CD14-positive monocyte (primary cell): Measurements from ENCODE around the gene EPHB6. TPM values are rescaled to one million over a fixed set of nuclear protein-coding genes. Genes with fewer than 3 reads are reported as not detected.

Source experiments
- DNase-seq, 3 donors: peaks; one replicate each; pipeline ENCODE4 v3.0.0-alpha.2; 2011 to 2022
- H2AFZ ChIP-seq: 2 replicates; pipeline ENCODE4 v1.6.0; 2012; ENCODE audit warnings: mild to moderate bottlenecking, low read depth, low read length, inconsistent platforms; ENCODE audit not compliant: insufficient read depth, poor library complexity, severe bottlenecking
- H3K27ac ChIP-seq, 2 donors: 1 replicate in 1 of 2; 2 replicates in 1 of 2; pipeline ENCODE4 v1.5.1; 2012 to 2013; ENCODE audit warnings: low read length in 2 of 2, control low read depth in 1 of 2, inconsistent platforms in 1 of 2, low read depth in 1 of 2, mild to moderate bottlenecking in 1 of 2
- H3K27me3 ChIP-seq, 2 donors: one replicate each; pipeline versions ENCODE4 v1.6.0 to v1.6.1; 2011 to 2013; ENCODE audit warnings: low read length in 2 of 2; ENCODE audit not compliant: control insufficient read depth in 2 of 2, insufficient read depth in 2 of 2
- H3K36me3 ChIP-seq, 2 donors: replicated peaks in 1 of 2; 1 replicate in 1 of 2; 2 replicates in 1 of 2; pipeline versions ENCODE4 v1.5.1 to v1.6.1; 2012 to 2013; ENCODE audit warnings: low read length in 2 of 2, control low read depth in 1 of 2, inconsistent platforms in 1 of 2, mild to moderate bottlenecking in 1 of 2; ENCODE audit not compliant: insufficient read depth in 2 of 2, control insufficient read depth in 1 of 2
- H3K4me1 ChIP-seq, 2 donors: 1 replicate in 1 of 2; 2 replicates in 1 of 2; pipeline versions ENCODE4 v1.5.1 to v1.6.1; 2012 to 2013; ENCODE audit warnings: low read length in 2 of 2, control low read depth in 1 of 2, inconsistent platforms in 1 of 2, mild to moderate bottlenecking in 1 of 2, moderate library complexity in 1 of 2; ENCODE audit not compliant: insufficient read depth in 2 of 2, control insufficient read depth in 1 of 2
- H3K4me2 ChIP-seq: replicated peaks from 2 replicates; pipeline ENCODE3; 2012; ENCODE audit warnings: low read length, moderate library complexity, mild to moderate bottlenecking; ENCODE audit not compliant: poor library complexity, severe bottlenecking; ENCODE audit errors: extremely low read depth
- H3K4me3 ChIP-seq, 3 experiments: fragments of 200-600 bp in 1 of 3; sonication (generic) in 1 of 3; replicated peaks in 1 of 3; 1 replicate in 2 of 3; 2 replicates in 1 of 3; pipeline ENCODE4 v1.5.1; 2011 to 2013; ENCODE audit warnings: low read length in 3 of 3, mild to moderate bottlenecking in 3 of 3, control low read depth in 2 of 3, low read depth in 2 of 3, inconsistent platforms in 1 of 3, moderate library complexity in 1 of 3
- H3K79me2 ChIP-seq: 2 replicates; pipeline ENCODE4 v1.6.0; 2012; ENCODE audit warnings: mild to moderate bottlenecking, control low read depth, inconsistent platforms, low read length, moderate library complexity; ENCODE audit not compliant: insufficient read depth
- H3K9ac ChIP-seq: 2 replicates; pipeline ENCODE4 v1.6.0; 2017; ENCODE audit warnings: low read length, mild to moderate bottlenecking; ENCODE audit not compliant: insufficient read depth, poor library complexity, severe bottlenecking
- H3K9me3 ChIP-seq, 2 donors: replicated peaks in 1 of 2; 1 replicate in 1 of 2; 2 replicates in 1 of 2; pipeline versions ENCODE4 v1.5.1 to v1.6.1; 2012 to 2013; ENCODE audit warnings: low read length in 2 of 2, control low read depth in 1 of 2; ENCODE audit not compliant: control insufficient read depth in 1 of 2, insufficient read depth in 1 of 2
- H4K20me1 ChIP-seq: 2 replicates; pipeline ENCODE4 v1.6.0; 2012; ENCODE audit warnings: mild to moderate bottlenecking, low read length, control low read depth, moderate library complexity; ENCODE audit not compliant: insufficient read depth
- H3K27ac Mint-ChIP-seq, 7 donors: one replicate each; pipeline ENCODE4 v1.8.0; 2020; ENCODE audit warnings: mild to moderate bottlenecking in 7 of 7, mixed read lengths in 7 of 7, moderate library complexity in 6 of 7, inconsistent platforms in 2 of 7
- H3K27me3 Mint-ChIP-seq, 3 donors: one replicate each; pipeline ENCODE4 v1.8.0; 2021 to 2022; ENCODE audit warnings: low read depth in 3 of 3, mild to moderate bottlenecking in 3 of 3, mixed read lengths in 3 of 3, moderate library complexity in 3 of 3, inconsistent platforms in 1 of 3
- H3K36me3 Mint-ChIP-seq, 2 donors: one replicate each; pipeline ENCODE4 v1.8.0; 2020; ENCODE audit warnings: mixed read lengths in 2 of 2, inconsistent platforms in 1 of 2, mild to moderate bottlenecking in 1 of 2
- H3K4me1 Mint-ChIP-seq: one replicate; pipeline ENCODE4 v1.8.0; 2020; ENCODE audit warnings: mild to moderate bottlenecking, mixed read lengths
- H3K4me3 Mint-ChIP-seq, 2 donors: one replicate each; pipeline ENCODE4 v1.8.0; 2020; ENCODE audit warnings: mild to moderate bottlenecking in 2 of 2, mixed read lengths in 2 of 2, moderate library complexity in 1 of 2
- H3K9me3 Mint-ChIP-seq, 7 donors: one replicate each; pipeline ENCODE4 v1.8.0; 2020 to 2022; ENCODE audit warnings: mixed read lengths in 7 of 7, mild to moderate bottlenecking in 6 of 7, moderate library complexity in 6 of 7, inconsistent platforms in 2 of 7
- WGBS: methylation state at CpG from one replicate; pipeline ENCODE4 v1.1.5; 2013; ENCODE audit warnings: missing lambda C conversion rate; ENCODE audit not compliant: insufficient coverage; 5-methylcytosine and 5-hydroxymethylcytosine counted together
- intact Hi-C, 2 donors: fragments of 100-400 bp; cut with micrococcal nuclease; formaldehyde crosslinking; loops; one replicate each; pipeline versions ENCODE4 v1.15.0 to v1.15.1; 2023
- polyA plus RNA-seq, 3 donors: library from polyadenylated mRNA; depleted of rRNA in 1 of 3; unstranded in 2 of 3; stranded (reverse) in 1 of 3; fragments of 300-500 nt in 2 of 3; fragments of >200 nt in 1 of 3; fragmentation: Illumina TruSeq in 2 of 3; gene quantifications; 1 replicate in 2 of 3; 2 replicates in 1 of 3; pipeline ENCODE4 v1.2.3, GENCODE V29; 2012 to 2021
- TF ChIP-seq, protein P1 (sequence below): fragments of 200-600 bp; IDR thresholded peaks from one replicate; pipeline ENCODE4 v1.8.0; 2022; ENCODE audit warnings: antibody characterized with exemption, mild to moderate bottlenecking

EPHB6 gene
- polyA plus RNA-seq, 3 donors = 7.9 to 18.2 (median 9.3) TPM

DNA sequence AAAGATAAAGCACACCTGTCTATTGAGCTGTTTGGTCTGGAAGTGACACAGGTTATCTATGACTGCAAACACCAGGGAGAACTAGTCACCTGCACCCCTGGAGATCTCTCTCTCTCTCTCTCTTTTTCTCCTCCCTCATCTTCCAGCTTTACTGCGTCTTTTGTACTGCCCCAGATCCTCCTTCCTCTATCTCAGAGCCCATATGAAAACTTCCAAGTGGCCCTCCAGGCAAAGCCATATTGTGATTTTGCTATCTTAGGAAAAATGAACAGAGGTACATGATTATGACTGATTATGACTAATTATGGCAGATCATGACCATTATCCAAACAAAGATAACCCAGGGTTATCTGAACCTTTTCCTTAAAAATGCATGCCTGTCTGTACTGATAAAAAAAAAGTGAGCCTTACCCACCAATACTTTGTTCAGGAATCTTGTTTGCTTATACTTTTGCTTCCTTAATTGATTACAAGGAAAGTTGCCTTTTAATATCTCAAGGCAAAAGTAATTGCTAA lies 12.6 kb upstream of the EPHB6 start:
- Mint-ChIP-seq H3K9me3 (no peaks in the 10 kb centered on the region), H3K27ac (no peak overlapping the region), H3K27me3 (peaks cover 0 to 1% (median 0%) of the 10 kb centered on the region in 3 donors), H3K36me3 (no peaks in the 10 kb centered on the region), H3K4me3 (no peak overlapping the region), H3K4me1 (no peaks in the 10 kb centered on the region)
- H2AFZ ChIP-seq = no peak overlapping the region
- H3K36me3 ChIP-seq = no peaks in the 10 kb centered on the region
- H3K27ac ChIP-seq = no peak overlapping the region
- no peaks in the 10 kb centered on the region for H3K9me3 ChIP-seq
- no peak overlapping the region for H3K9ac ChIP-seq
- no peak for DNase-seq
- H3K4me2 ChIP-seq = no peak overlapping the region
- WGBS = no CpG with 5 or more reads among the region's 1 CpG
- no peaks in the 10 kb centered on the region for H3K4me1 ChIP-seq
- H3K79me2 ChIP-seq = no peaks in the 10 kb centered on the region
- no peaks in the 10 kb centered on the region for H3K27me3 ChIP-seq
- TF ChIP-seq, protein P1, sequence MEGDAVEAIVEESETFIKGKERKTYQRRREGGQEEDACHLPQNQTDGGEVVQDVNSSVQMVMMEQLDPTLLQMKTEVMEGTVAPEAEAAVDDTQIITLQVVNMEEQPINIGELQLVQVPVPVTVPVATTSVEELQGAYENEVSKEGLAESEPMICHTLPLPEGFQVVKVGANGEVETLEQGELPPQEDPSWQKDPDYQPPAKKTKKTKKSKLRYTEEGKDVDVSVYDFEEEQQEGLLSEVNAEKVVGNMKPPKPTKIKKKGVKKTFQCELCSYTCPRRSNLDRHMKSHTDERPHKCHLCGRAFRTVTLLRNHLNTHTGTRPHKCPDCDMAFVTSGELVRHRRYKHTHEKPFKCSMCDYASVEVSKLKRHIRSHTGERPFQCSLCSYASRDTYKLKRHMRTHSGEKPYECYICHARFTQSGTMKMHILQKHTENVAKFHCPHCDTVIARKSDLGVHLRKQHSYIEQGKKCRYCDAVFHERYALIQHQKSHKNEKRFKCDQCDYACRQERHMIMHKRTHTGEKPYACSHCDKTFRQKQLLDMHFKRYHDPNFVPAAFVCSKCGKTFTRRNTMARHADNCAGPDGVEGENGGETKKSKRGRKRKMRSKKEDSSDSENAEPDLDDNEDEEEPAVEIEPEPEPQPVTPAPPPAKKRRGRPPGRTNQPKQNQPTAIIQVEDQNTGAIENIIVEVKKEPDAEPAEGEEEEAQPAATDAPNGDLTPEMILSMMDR = no peak
- H3K4me3 ChIP-seq = no peak overlapping the region
- H4K20me1 ChIP-seq = no peaks in the 10 kb centered on the region
- intact Hi-C loops = no loop called here

DNA sequence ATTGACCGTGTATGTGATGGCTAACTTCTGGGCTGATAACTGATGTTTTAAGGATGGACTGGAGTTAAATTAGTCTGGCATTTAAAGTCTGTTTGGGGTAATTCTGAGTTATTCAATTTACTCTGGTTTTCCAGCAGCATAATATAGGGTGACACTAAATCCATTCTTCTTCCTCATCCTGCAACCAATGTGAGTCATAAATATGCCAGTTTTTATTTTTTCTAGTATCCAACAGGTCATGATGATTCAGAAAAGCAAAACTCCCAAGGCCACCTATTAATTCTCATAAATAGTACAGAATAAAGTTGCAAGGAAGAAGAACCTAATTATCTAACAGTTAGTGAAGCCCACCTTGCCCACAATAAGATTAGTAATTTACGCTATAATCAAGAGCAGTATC lies 7.5 kb upstream of the EPHB6 start:
- intact Hi-C loops = no loop called here
- no peaks in the 10 kb centered on the region for H3K27me3 ChIP-seq
- no peaks in the 10 kb centered on the region for H3K4me1 Mint-ChIP-seq
- no peak overlapping the region for H3K9ac ChIP-seq
- no peaks in the 10 kb centered on the region for H3K27me3 Mint-ChIP-seq
- WGBS = no CpG with 5 or more reads among the region's 2 CpGs
- no peaks in the 10 kb centered on the region for H3K36me3 ChIP-seq
- no peak overlapping the region for H3K4me3 ChIP-seq
- no peak overlapping the region for H3K27ac ChIP-seq
- no peaks in the 10 kb centered on the region for H4K20me1 ChIP-seq
- no peak overlapping the region for H2AFZ ChIP-seq
- TF ChIP-seq, protein P1 = no peak
- H3K27ac Mint-ChIP-seq = no peak overlapping the region
- H3K4me2 ChIP-seq = no peak overlapping the region
- no peaks in the 10 kb centered on the region for H3K4me1 ChIP-seq
- H3K9me3 Mint-ChIP-seq = no peaks in the 10 kb centered on the region
- no peaks in the 10 kb centered on the region for H3K36me3 Mint-ChIP-seq
- no peak overlapping the region for H3K4me3 Mint-ChIP-seq
- no peaks in the 10 kb centered on the region for H3K79me2 ChIP-seq
- DNase-seq = no peak
- H3K9me3 ChIP-seq = no peaks in the 10 kb centered on the region
